Mucosa of descending colon (tissue), 3 donors: ENCODE data around the gene SPRYD7. TPM values are rescaled to one million over a fixed set of nuclear protein-coding genes. Genes with fewer than 3 reads are reported as not detected.
"Not testable (repeated sequence)": the region's sequence is repeated elsewhere in the genome, so short reads cannot be mapped to it uniquely, and the experiment has no call there.

Experiments used
- ATAC-seq: fragments of 200-7000 bp; cut with Tn5 transposase; one replicate; pipeline ENCODE4 v1.9.1; 2020; ENCODE audit warnings: mild to moderate bottlenecking, moderate library complexity
- DNase-seq, 3 donors: peaks; one replicate each; pipeline ENCODE4 v3.0.0-alpha.2; 2020
- H3K36me3 ChIP-seq: fragments of 200-600 bp; one replicate; pipeline ENCODE4 v1.8.0; 2021; ENCODE audit warnings: low read depth, mild to moderate bottlenecking
- H3K4me1 ChIP-seq: fragments of 200-600 bp; one replicate; pipeline ENCODE4 v1.8.0; 2021; ENCODE audit warnings: low read depth, mild to moderate bottlenecking
- H3K4me3 ChIP-seq: fragments of 200-600 bp; one replicate; pipeline ENCODE4 v1.8.0; 2021; ENCODE audit warnings: mild to moderate bottlenecking
- H3K9me3 ChIP-seq: fragments of 200-600 bp; one replicate; pipeline ENCODE4 v1.8.0; 2021; ENCODE audit warnings: mild to moderate bottlenecking
- CTCF ChIP-seq: fragments of 200-600 bp; IDR thresholded peaks from one replicate; pipeline ENCODE4 v1.8.0; 2022; ENCODE audit warnings: antibody characterized with exemption, mild to moderate bottlenecking
- intact Hi-C, 2 donors: fragments of 100-400 bp; cut with DNase I in 1 of 2; cut with micrococcal nuclease in 1 of 2; formaldehyde crosslinking; loops; one replicate each; pipeline versions ENCODE4 v1.11.0 to v1.11.1; 2022; cut with DNase I, micrococcal nuclease
- total RNA-seq, 3 donors: library from RNA; stranded (reverse); fragmentation: NEBNext Ultra II Directional in 2 of 3; extraction: Animal tissue kit (Norgen Biotek cat#: 25700) in 2 of 3; gene quantifications; one replicate each; pipeline versions ENCODE4 v1.2.1 to v1.2.4, GENCODE V29; 2021 to 2023
- donor health status: DM: no; HTN: no; CAD: no; lungs with moderate emphysema.
- donor health status: DM: no; HTN: no; CAD: no.
- donor health status: DM: no; HTN: yes; CAD: no.

Gene SPRYD7
- total RNA-seq, 3 donors from 2014 or later: 11.2 to 15.0 (median 12.4) TPM

GRCh38 chr13:49932066-49932465 lies 4.1 kb downstream of the SPRYD7 start:
- TF ChIP-seq CTCF: no peak
- H3K4me3 ChIP-seq: no peak overlapping the region
- peaks cover 3% of the 10 kb centered on the region for H3K36me3 ChIP-seq
- H3K9me3 ChIP-seq: no peaks in the 10 kb centered on the region
- intact Hi-C loops: no loop called here
- DNase-seq (no peak), ATAC-seq (no peak)
- H3K4me1 ChIP-seq: peaks cover 15% of the 10 kb centered on the region

- DNase-seq: no peak
- no peak for ATAC-seq
- no peaks in the 10 kb centered on the region for H3K9me3 ChIP-seq
- intact Hi-C loops: no loop called here
- H3K4me1 ChIP-seq: no peaks in the 10 kb centered on the region
- no peak overlapping the region for H3K4me3 ChIP-seq
- TF ChIP-seq CTCF: no peak
- H3K36me3 ChIP-seq: no peaks in the 10 kb centered on the region
Measured at GRCh38 chr13:49927755-49928154, 8.4 kb downstream of the SPRYD7 start.

GRCh38 chr13:49925881-49926418 lies 10.2 kb downstream of the SPRYD7 start:
- no peak for ATAC-seq
- intact Hi-C loops: no loop called here
- no peak overlapping the region for H3K4me3 ChIP-seq

GRCh38 chr13:49922301-49922700 lies 13.8 kb downstream of the SPRYD7 start:
- no peak overlapping the region for H3K4me3 ChIP-seq
- no peaks in the 10 kb centered on the region for H3K9me3 ChIP-seq
- no peaks in the 10 kb centered on the region for H3K4me1 ChIP-seq
- intact Hi-C loops: no loop called here
- no peak for DNase-seq
- H3K36me3 ChIP-seq: no peaks in the 10 kb centered on the region
- no peak for TF ChIP-seq CTCF
- no peak for ATAC-seq

More at GRCh38 chr13:49925881-49926418, 10.2 kb downstream of the SPRYD7 start:
- Histone ChIP-seq H3K36me3 (no peaks in the 10 kb centered on the region), H3K9me3 (no peaks in the 10 kb centered on the region), H3K4me1 (no peaks in the 10 kb centered on the region)
- DNase-seq: no peak
- no peak for TF ChIP-seq CTCF

GRCh38 chr13:49920969-49921368 lies 15.2 kb downstream of the SPRYD7 start:
- intact Hi-C loops, H3K4me3 ChIP-seq, H3K4me1 ChIP-seq, H3K36me3 ChIP-seq, DNase-seq, H3K9me3 ChIP-seq, ATAC-seq: not testable (repeated sequence)

GRCh38 chr13:49918106-49918505 lies 18.0 kb downstream of the SPRYD7 start:
- H3K4me3 ChIP-seq, intact Hi-C loops, H3K9me3 ChIP-seq, ATAC-seq, H3K4me1 ChIP-seq, H3K36me3 ChIP-seq, DNase-seq: not testable (repeated sequence)

- H3K4me3 ChIP-seq: no peak overlapping the region
- no peak for DNase-seq
- intact Hi-C loops: no loop called here
- TF ChIP-seq CTCF: no peak
- no peak for ATAC-seq
- no peaks in the 10 kb centered on the region for H3K9me3 ChIP-seq
- H3K4me1 ChIP-seq: no peaks in the 10 kb centered on the region
- no peaks in the 10 kb centered on the region for H3K36me3 ChIP-seq
Measured at GRCh38 chr13:49914947-49915346, 21.2 kb downstream of the SPRYD7 start.
